ENCODE results near the gene CD3D. TPM values are rescaled to one million over a fixed set of nuclear protein-coding genes. Genes with fewer than 3 reads are reported as not detected.

The CD3D gene
- total RNA-seq, 1 donor from 2014 or later: not detected

GRCh38 chr11:118373871-118374270 lies 31.4 kb upstream of the CD3D start:
- TF ChIP-seq CTCF (conservative IDR thresholded peaks at IDR 0.05; ENCODE audit: low read depth, low read length): no peak
- no peak overlapping the region for H3K4me3 ChIP-seq (ENCODE audit: low read depth, low read length)
- no peak for DNase-seq (ENCODE audit: low read depth)

- no peak overlapping the region for H3K4me3 ChIP-seq (ENCODE audit: low read depth, low read length)
- no peak for TF ChIP-seq CTCF (conservative IDR thresholded peaks at IDR 0.05; ENCODE audit: low read depth, low read length)
- DNase-seq (ENCODE audit: low read depth): no peak
These were observed 30.8 kb upstream of the CD3D start for GRCh38 chr11:118373263-118373662.

GRCh38 chr11:118370774-118371173 lies 28.3 kb upstream of the CD3D start:
- no peak for DNase-seq (ENCODE audit: low read depth)
- H3K4me3 ChIP-seq (ENCODE audit: low read depth, low read length): no peak overlapping the region
- no peak for TF ChIP-seq CTCF (conservative IDR thresholded peaks at IDR 0.05; ENCODE audit: low read depth, low read length)

GRCh38 chr11:118366287-118366686 lies 23.8 kb upstream of the CD3D start:
- TF ChIP-seq CTCF (conservative IDR thresholded peaks at IDR 0.05; ENCODE audit: low read depth, low read length): no peak
- no peak for DNase-seq (ENCODE audit: low read depth)
- no peak overlapping the region for H3K4me3 ChIP-seq (ENCODE audit: low read depth, low read length)

GRCh38 chr11:118364956-118365615 lies 22.6 kb upstream of the CD3D start:
- DNase-seq (ENCODE audit: low read depth): no peak
- no peak for TF ChIP-seq CTCF (conservative IDR thresholded peaks at IDR 0.05; ENCODE audit: low read depth, low read length)
- H3K4me3 ChIP-seq (ENCODE audit: low read depth, low read length): no peak overlapping the region

- H3K4me3 ChIP-seq (ENCODE audit: low read depth, low read length): peak within 1 kb of the TSS; percentile 98
- no peak for TF ChIP-seq CTCF (conservative IDR thresholded peaks at IDR 0.05; ENCODE audit: low read depth, low read length)
- peak; percentile 45 for DNase-seq (ENCODE audit: low read depth)
These were observed 16.9 kb upstream of the CD3D start, which contains the start of gene UBE4A for GRCh38 chr11:118359295-118359958. Gene UBE4A (plus strand): TSS chr11:118359600. CDS start chr11:118365081, 5,481 bp downstream.

All from epithelial cell of proximal tubule (primary cell).